ENCODE measurements around the gene LILRA2. TPM values are rescaled to one million over a fixed set of nuclear protein-coding genes. Genes with fewer than 3 reads are reported as not detected.

Gene LILRA2
- total and polyA plus RNA-seq, 10 of the 15 experiments (the other 5 are each of a cell fraction or from before 2014, with no cell fraction given): 0.16 to 1.8 (median 0.43) TPM

GRCh38 chr19:54606230-54606629 lies 32.6 kb downstream of the LILRA2 start:
- H3K9ac ChIP-seq (ENCODE audit: control insufficient read depth, insufficient read depth, low read length): no peak overlapping the region
- peaks cover 12% of the 10 kb centered on the region for H3K9me3 ChIP-seq (replicated peaks; ENCODE audit: control insufficient read depth, insufficient read depth, low read length)
- H3K36me3 ChIP-seq (ENCODE audit: control insufficient read depth in 2 of 2, insufficient read depth in 2 of 2, low read length in 1 of 2): no peaks in the 10 kb centered on the region
- FAIRE-seq (peak; percentile 86), ATAC-seq (peak; percentile 83), DNase-seq (ENCODE audit: low read depth, low spot score) (peak; percentile 40)
- WGBS (ENCODE audit: insufficient coverage, insufficient replicate concordance, low lambda C conversion rate, missing lambda C conversion rate): 0% methylated on average over 4 of the region's 4 CpGs
- peaks cover 25% of the 10 kb centered on the region for H3K4me1 ChIP-seq (ENCODE audit: control insufficient read depth, insufficient read depth, low read length)
- H3K79me2 ChIP-seq (ENCODE audit: control insufficient read depth, insufficient read depth, low read length): no peaks in the 10 kb centered on the region; the same call in 1 of the 2 replicates
- POLR2A ChIA-PET: interaction anchor here (3.4 kb wide), 1 partner anchor 11 kb away, joined by 14 read pairs; no protein-coding TSS in a partner anchor
- TF ChIP-seq BHLHE40 (IDR thresholded peaks at IDR 0.05; ENCODE audit: borderline replicate concordance in 1 of 2, low read depth in 2 of 2, low read length in 1 of 2) (peak in 1 of 2 experiments; percentile 34; a peak in 1 of 4 replicates), NR2F1 (conservative IDR thresholded peaks at IDR 0.05) (peak; percentile 65), SPI1 (IDR thresholded peaks at IDR 0.05; ENCODE audit: borderline replicate concordance, insufficient read depth, low read depth, low read length) (peak; percentile 43; the same call in 1 of the 2 replicates), IKZF1 (conservative IDR thresholded peaks at IDR 0.05) (peak; percentile 10; the same call in 1 of the 2 replicates), NR2C2 (IDR thresholded peaks at IDR 0.05; ENCODE audit: borderline replicate concordance, control insufficient read depth, insufficient read length, low read depth) (no peak)
- RAD21 ChIA-PET (ENCODE audit: unreplicated experiment): interaction anchor here (0.7 to 1.4 kb wide), 2 partner anchors 12 to 120 kb away, joined by 4 to 5 read pairs; no protein-coding TSS in a partner anchor
- H3K4me3 ChIP-seq: peak overlapping the region; percentile 9; the same call in 1 of the 2 replicates
- intact Hi-C loops (cut with micrococcal nuclease; ENCODE audit: unreplicated experiment) (loop anchor here (5.0 kb wide), 1 partner anchor 39 kb away; no protein-coding TSS in a partner anchor), in situ Hi-C loops (cut with MboI) (no loop called here)
- H2AFZ ChIP-seq (ENCODE audit: control insufficient read depth, low read depth, low read length): no peak overlapping the region
- H4K20me1 ChIP-seq (ENCODE audit: control insufficient read depth, insufficient read depth): no peaks in the 10 kb centered on the region
- BruUV-seq (replicated peaks): no TSS peak
- peak overlapping the region; percentile 92 for H3K4me2 ChIP-seq (ENCODE audit: control insufficient read depth, insufficient read depth)
- H3K27ac ChIP-seq (ENCODE audit: control insufficient read depth, insufficient read depth): peak overlapping the region; percentile 84
- H3K27me3 ChIP-seq (replicated peaks in 1 of 2; ENCODE audit: control insufficient read depth in 2 of 2, insufficient read depth in 2 of 2, low read length in 1 of 2): no peaks in the 10 kb centered on the region
- CTCF ChIA-PET: interaction anchor here (1.5 to 2.0 kb wide), 2 partner anchors 10 to 47 kb away, joined by 4 to 5 read pairs; no protein-coding TSS in a partner anchor
- SMC1A ChIA-PET (ENCODE audit: uncharacterized antibody, unreplicated experiment): interaction anchor here (1.3 to 4.2 kb wide), 2 partner anchors 12 to 16 kb away, joined by 3 to 20 read pairs; no protein-coding TSS in a partner anchor

Measured in GM12878 (cell line).